Mucosa of rectum (tissue), 2 donors: ENCODE measurements around the gene OVCA2.

Experiments used
- H3K27ac ChIP-seq, 2 donors: one replicate each; pipeline ENCODE4 v1.7.0; 2013; ENCODE audit warnings: inconsistent platforms in 2 of 2, low read depth in 2 of 2, low read length in 2 of 2
- H3K27me3 ChIP-seq, 2 donors: one replicate each; pipeline ENCODE4 v1.7.0; 2013; ENCODE audit warnings: low read length in 2 of 2; ENCODE audit not compliant: control insufficient read depth in 2 of 2, insufficient read depth in 2 of 2
- H3K36me3 ChIP-seq, 2 donors: one replicate each; pipeline ENCODE4 v1.7.0; 2013; ENCODE audit warnings: low read length in 2 of 2; ENCODE audit not compliant: control insufficient read depth in 2 of 2, insufficient read depth in 2 of 2
- H3K4me1 ChIP-seq, 2 donors: one replicate each; pipeline ENCODE4 v1.7.0; 2013; ENCODE audit warnings: low read length in 2 of 2, mild to moderate bottlenecking in 1 of 2; ENCODE audit not compliant: control insufficient read depth in 2 of 2, insufficient read depth in 2 of 2
- H3K4me3 ChIP-seq, 2 donors: one replicate each; pipeline ENCODE4 v1.7.0; 2013; ENCODE audit warnings: low read length in 2 of 2
- H3K9ac ChIP-seq, 2 donors: one replicate each; pipeline ENCODE4 v1.7.0; 2013; ENCODE audit warnings: low read length in 2 of 2, low read depth in 1 of 2, mild to moderate bottlenecking in 1 of 2
- H3K9me3 ChIP-seq, 2 donors: one replicate each; pipeline ENCODE4 v1.7.0; 2013; ENCODE audit warnings: low read length in 2 of 2; ENCODE audit not compliant: control insufficient read depth in 2 of 2
- donor health status: healthy.
- donor health status: Normal muscosa, but diverticular disease.

OVCA2 gene

DNA sequence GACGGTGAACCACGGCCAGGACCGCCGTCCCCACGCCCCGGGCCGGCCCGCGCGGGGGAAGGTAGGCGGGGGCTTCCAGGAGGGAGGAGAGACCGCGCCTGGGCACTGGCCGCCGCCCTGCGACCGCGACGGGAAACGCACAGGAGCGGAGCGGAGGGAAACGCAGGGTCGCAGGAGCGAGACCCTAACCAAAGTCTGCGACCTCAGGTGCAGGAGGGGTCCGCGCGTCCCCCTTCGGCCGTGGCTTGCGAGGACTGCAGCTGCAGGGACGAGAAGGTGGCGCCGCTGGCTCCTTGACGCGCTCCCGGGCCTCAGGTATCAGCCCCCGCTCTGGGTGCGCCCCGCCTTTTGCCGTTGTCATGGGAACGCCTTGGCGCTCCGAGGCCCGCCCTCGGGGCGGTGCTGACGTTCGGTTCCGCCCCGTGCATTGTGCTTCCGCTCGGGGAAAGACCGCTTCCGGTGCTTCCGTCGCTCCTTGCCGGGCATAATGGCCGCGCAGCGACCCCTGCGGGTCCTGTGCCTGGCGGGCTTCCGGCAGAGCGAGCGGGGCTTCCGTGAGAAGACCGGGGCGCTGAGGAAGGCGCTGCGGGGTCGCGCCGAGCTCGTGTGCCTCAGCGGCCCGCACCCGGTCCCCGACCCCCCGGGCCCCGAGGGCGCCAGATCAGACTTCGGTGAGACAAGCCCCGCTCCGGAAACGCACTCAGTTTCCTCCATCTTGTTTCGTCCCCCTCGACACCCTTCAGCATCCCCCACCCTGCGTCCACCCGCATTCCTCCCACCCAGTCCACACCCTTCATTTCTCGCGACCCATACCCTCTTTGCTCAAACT lies at the start of gene OVCA2:
Gene OVCA2 (plus strand): TSS at position 462 of the 829 bp plus-strand sequence. CDS start 26 bp downstream, at position 488.
- Histone ChIP-seq H3K4me1 (peaks cover 12 to 17% of the 10 kb centered on the region in 2 donors), H3K9me3 (no peaks in the 10 kb centered on the region), H3K4me3 (peak within 1 kb of the TSS; percentile 85 to 98), H3K27ac (peak within 1 kb of the TSS; percentile 81 to 85), H3K9ac (peak within 1 kb of the TSS; percentile 92 to 94), H3K36me3 (peaks cover 5 to 22% of the 10 kb centered on the region in 2 donors), H3K27me3 (no peaks in the 10 kb centered on the region)

DNA sequence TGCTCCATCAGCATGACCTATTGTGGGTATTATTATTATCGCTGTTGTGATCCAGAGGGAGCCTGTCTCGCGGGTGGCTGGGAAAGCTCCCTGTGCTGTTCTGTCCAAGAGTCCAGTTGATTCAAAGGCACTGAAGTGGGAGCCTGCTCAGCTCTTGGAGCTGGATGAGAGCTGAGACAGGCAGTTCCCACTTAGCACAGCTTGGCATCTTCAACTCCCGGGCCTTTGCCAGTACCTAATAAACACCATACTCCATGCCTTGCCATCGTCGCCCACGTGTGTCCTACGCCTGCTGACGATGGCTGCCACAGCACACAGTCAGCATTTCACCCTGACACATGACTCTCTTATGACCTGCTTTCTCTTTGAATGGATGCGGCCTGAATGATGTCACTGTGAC lies 49.3 kb upstream of the OVCA2 start:
- Histone ChIP-seq H3K36me3 (no peaks in the 10 kb centered on the region), H3K27ac (no peak overlapping the region), H3K9me3 (no peaks in the 10 kb centered on the region), H3K4me3 (no peak overlapping the region), H3K4me1 (peaks cover 2 to 3% of the 10 kb centered on the region in 2 donors), H3K9ac (no peak overlapping the region), H3K27me3 (peaks cover 0 to 4% of the 10 kb centered on the region in 2 donors)

DNA sequence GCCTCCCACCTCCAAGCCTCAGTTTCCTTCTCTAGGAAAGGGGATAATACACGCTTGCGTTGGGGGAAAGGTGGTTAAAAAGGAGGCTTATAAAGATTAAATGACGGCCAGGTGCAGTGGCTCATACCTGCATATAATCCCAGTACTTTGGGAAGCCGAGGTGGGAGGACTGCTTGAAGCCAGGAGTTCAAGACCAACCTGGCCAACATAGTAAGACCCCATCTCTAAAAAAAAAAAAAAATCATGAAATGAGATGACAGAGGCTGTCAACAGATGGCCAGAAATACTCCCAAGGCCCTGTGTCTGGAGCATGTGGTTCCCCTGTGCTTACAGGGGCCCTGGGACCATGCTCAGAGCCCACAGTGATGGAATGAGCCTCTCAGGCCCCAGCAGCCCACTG lies 47.1 kb upstream of the OVCA2 start:
- Histone ChIP-seq H3K27me3 (peaks cover 0 to 4% of the 10 kb centered on the region in 2 donors), H3K9ac (no peak overlapping the region), H3K4me3 (no peak overlapping the region), H3K4me1 (peaks cover 8 to 10% of the 10 kb centered on the region in 2 donors), H3K27ac (no peak overlapping the region), H3K36me3 (no peaks in the 10 kb centered on the region), H3K9me3 (no peaks in the 10 kb centered on the region)

DNA sequence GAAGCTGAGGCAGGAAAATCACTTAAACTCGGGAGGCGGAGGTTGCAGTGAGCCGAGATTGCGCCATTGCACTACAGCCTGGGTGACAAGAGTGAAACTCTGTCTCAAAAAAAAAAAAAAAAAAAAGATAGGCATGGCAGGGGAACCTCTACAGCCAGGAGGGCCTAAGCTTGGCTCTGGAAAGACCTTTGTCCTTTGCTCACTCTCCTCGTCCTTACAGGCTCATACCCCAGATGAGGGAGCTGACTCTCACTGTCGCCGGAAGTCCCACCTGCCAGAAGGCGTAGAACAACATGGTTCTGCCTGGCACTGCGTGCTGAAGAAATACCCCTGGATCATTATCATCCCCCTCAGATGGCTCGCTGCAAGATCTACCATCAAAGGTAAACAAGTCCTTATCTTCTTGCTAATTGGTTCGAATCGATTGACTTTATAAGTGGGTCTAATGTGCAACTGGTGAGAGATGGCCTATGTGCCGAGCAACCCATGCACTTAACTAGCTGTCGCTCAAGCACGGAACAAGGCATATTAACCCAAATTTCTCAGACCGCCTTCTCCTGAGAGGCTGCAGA lies 46.4 kb upstream of the OVCA2 start:
- Histone ChIP-seq H3K36me3 (no peaks in the 10 kb centered on the region), H3K9me3 (no peaks in the 10 kb centered on the region), H3K4me3 (no peak overlapping the region), H3K4me1 (peaks cover 10 to 15% of the 10 kb centered on the region in 2 donors), H3K27me3 (peaks cover 0 to 4% of the 10 kb centered on the region in 2 donors), H3K9ac (no peak overlapping the region), H3K27ac (no peak overlapping the region)

DNA sequence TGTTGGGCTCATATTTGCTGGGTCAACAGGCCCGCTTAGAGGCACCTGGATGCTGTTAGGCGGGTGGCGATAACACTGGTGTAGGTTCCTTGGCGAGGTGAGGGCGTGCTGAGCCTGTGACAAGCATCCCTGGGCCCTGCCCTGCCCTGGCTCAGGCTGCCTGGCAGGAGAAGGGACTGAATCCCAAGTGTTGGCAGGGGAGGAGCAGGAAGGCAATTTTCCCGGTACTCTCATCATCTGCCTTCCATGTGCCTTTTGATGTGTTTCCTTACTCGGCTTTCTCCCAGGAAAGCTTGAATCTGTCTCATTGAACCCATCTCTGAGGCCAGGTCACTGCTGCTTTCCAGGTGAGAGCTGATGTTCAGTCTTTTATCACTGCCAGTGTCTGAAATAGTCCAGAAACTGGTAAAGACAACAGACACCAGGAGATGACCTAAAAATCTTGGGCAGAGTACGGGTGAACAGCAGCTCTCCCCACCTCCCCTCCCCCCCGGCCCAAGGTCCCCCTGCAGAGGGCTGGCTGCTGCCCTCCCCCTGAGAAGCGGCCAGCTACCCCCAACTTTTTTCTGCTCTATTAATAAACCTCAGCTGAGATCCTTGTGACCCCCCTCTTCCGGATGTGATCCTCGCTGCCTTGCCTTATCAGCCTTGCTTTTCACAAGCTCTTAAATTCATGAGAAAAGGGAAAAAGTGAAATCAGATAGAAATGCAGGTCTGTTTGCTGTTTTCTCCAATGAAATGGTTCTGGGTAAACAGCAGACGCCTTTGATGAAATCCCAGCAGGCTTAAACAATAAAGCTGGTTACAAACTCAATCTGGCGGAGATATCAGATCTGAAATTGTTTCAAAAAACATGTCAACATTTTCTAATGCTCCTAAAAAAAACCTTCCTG lies 45.7 kb upstream of the OVCA2 start:
- no peak overlapping the region for H3K9ac ChIP-seq
- no peaks in the 10 kb centered on the region for H3K9me3 ChIP-seq
- no peak overlapping the region for H3K27ac ChIP-seq
- H3K4me1 ChIP-seq: peaks cover 10 to 15% of the 10 kb centered on the region in 2 donors
- H3K27me3 ChIP-seq: no peaks in the 10 kb centered on the region
- H3K4me3 ChIP-seq: no peak overlapping the region
- no peaks in the 10 kb centered on the region for H3K36me3 ChIP-seq

DNA sequence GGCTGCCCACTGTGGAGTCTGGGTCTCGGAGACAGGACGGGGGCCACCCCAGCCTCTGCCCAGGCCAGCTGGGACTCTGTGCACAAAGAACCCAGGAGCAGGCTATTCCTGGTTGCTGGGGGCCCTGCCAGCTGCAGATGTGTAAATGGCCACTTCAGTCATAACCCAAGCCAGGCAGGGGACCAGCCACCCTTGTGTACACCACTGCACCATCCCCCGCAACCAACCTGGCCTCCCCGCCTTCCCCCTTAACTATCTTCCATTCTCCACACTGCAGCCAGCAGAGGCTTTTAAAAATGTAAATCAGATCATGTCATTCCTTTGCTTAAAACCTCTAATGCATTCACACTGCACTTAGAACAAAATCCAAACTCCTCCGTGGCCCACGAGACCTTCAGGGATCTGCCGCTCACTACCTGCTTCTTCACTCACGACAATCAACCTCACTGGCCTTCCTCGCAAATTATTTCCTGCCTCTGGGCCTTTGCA lies 45.0 kb upstream of the OVCA2 start:
- Histone ChIP-seq H3K36me3 (no peaks in the 10 kb centered on the region), H3K4me3 (no peak overlapping the region), H3K9me3 (no peaks in the 10 kb centered on the region), H3K27ac (no peak overlapping the region), H3K4me1 (peaks cover 10 to 15% of the 10 kb centered on the region in 2 donors), H3K9ac (no peak overlapping the region), H3K27me3 (no peaks in the 10 kb centered on the region)

DNA sequence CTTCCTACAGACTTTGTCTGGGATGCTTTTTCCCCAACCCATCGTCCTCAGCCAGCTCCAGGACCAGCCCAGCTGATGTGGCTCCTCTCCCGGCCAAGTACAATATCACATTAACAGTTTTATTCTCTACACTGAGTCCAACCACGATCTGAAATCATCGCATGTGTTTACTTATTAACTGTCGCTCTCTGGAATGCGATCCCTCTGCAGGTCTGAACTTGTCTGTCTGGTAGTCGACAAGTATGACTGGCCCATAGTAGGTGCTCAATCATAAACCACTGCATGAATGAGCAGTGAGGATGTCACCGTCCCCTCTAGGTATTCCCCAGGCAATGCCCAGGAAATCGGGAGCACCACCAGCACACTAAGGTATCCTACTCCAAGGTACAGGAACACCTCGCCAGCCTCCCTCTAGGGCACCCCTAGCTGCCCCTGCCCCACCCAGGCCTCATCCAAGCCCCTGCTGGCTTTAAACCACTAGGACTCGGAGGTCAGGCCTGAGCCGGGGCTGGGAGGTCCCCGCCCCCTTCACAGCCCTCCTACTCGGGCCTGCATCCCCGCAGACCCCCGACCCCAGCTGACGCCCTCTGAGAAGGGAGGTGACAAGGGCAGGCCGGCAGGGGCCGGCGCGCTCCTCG lies 44.4 kb upstream of the OVCA2 start:
- H3K4me3 ChIP-seq: no peak overlapping the region
- H3K36me3 ChIP-seq: no peaks in the 10 kb centered on the region
- no peaks in the 10 kb centered on the region for H3K27me3 ChIP-seq
- H3K9me3 ChIP-seq: no peaks in the 10 kb centered on the region
- H3K4me1 ChIP-seq: peaks cover 10 to 15% of the 10 kb centered on the region in 2 donors
- no peak overlapping the region for H3K9ac ChIP-seq
- no peak overlapping the region for H3K27ac ChIP-seq

DNA sequence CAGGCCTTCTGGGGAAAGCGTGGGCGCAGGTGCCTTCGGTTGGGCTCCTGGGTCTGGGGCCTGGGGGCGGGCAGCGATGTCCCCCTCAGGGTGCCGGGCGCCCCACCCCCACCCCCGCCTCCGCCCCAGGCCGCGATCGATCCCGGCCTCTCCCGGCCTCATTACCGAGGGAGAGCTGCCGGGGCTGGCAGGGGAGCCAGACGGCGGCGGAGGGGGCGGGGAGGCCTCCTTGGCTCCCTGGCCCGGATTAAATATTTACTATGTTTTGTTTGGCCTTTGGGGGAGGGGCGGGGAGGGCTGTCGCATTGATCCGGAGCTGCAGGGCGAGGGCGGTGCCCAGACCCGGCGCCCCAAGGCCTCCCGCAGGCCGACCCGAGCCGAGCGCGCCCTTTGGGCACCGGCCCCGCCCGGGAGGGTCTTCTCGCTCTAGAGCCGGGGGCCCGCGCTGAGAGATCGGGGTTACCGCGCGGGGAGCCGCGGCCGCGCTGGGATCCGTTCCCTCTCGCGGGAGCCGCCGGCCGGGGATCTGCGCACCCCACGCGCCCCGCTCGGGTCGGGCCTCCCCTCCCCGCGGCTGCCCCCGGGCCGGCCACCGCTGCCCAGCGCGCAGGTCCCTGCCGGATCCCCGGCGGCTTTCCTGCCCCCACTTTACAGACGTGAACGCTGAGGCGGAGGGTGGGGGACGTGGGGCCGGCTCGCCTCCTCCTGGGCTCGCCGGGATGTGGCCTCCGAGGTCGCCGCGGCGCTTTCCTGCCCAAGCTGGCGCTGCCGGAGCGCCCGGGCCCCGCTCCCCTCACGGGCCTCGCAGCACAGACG lies 43.7 kb upstream of the OVCA2 start:
- Histone ChIP-seq H3K9ac (peak overlapping the region in 1 of 2 donors; percentile 58), H3K9me3 (no peaks in the 10 kb centered on the region), H3K4me1 (peaks cover 10 to 15% of the 10 kb centered on the region in 2 donors), H3K36me3 (no peaks in the 10 kb centered on the region), H3K27ac (no peak overlapping the region), H3K4me3 (peak overlapping the region in 1 of 2 donors; percentile 37), H3K27me3 (no peaks in the 10 kb centered on the region)
